GM18517 (cell line): Measurements from ENCODE around the gene ZNF785.
A peak's percentile ranks its signal among the peaks of the same experiment; 100 is the strongest.
"Not testable (repeated sequence)": the region's sequence is repeated elsewhere in the genome, so short reads cannot be mapped to it uniquely, and the experiment has no call there.

Source experiments
- ATAC-seq: cut with Tn5 transposase; IDR thresholded peaks from one replicate; pipeline ENCODE4 v1.9.1; 2021; ENCODE audit warnings: mild to moderate bottlenecking, moderate library complexity; ENCODE audit not compliant: unreplicated experiment

ZNF785 gene

GRCh38 chr16:30603945-30604315 is 18.4 kb upstream of the ZNF785 start:
- no peak for ATAC-seq

- no peak for ATAC-seq
Measured at GRCh38 chr16:30602616-30603277, 17.2 kb upstream of the ZNF785 start.

- ATAC-seq = no peak
Measured at GRCh38 chr16:30601966-30602365, 16.5 kb upstream of the ZNF785 start.

DNA sequence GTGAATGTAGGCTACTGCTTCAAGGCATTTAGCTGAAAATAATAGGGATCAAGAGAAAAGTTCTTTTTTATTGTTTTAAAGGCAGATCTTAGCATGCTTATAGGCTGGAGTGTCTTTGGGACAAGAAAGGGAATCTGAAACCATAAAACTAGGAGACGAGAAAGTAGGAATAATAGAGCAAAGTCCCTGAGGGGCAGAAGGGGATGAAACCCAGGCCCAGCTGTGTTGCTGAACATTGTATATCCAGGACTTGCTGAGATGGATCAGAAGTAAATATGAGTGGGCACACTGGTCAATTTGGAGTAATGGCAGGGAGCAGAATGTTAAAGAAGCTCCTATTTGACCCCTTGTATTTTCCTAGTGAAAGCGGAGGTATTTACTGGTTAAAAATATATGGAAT is 15.4 kb upstream of the ZNF785 start:
- no peak for ATAC-seq

DNA sequence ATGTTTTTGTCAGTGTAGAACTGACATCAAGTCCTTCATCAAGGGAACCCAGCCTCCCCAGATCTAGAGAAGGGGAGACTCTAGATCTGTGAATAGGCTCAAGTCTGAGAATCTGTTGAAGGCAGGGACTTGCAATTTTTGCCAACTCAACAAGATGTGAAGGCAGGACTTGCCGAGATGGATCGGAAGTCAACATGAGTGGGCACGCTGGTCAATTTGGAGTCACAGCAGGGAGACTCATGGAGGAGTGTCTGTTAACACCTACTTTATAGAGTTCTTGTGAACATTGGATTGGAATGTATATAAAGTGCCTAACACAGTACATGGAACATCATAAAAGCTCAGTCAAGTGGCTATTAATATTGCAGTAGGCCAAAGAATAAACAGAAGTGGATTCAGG is 14.7 kb upstream of the ZNF785 start:
- no peak for ATAC-seq

GRCh38 chr16:30592871-30593270 is 7.4 kb upstream of the ZNF785 start:
- no peak for ATAC-seq

- not testable (repeated sequence) for ATAC-seq
Measured at GRCh38 chr16:30590869-30591268, 5.4 kb upstream of the ZNF785 start.

- not testable (repeated sequence) for ATAC-seq
Measured at GRCh38 chr16:30589582-30589981, 4.1 kb upstream of the ZNF785 start.

- no peak for ATAC-seq
Measured at GRCh38 chr16:30588651-30589050, 3.2 kb upstream of the ZNF785 start.

GRCh38 chr16:30585022-30585399 is 486 bp downstream of the ZNF785 start:
- no peak for ATAC-seq

- no peak for ATAC-seq
Measured at GRCh38 chr16:30582611-30583340, 2.7 kb downstream of the ZNF785 start.

DNA sequence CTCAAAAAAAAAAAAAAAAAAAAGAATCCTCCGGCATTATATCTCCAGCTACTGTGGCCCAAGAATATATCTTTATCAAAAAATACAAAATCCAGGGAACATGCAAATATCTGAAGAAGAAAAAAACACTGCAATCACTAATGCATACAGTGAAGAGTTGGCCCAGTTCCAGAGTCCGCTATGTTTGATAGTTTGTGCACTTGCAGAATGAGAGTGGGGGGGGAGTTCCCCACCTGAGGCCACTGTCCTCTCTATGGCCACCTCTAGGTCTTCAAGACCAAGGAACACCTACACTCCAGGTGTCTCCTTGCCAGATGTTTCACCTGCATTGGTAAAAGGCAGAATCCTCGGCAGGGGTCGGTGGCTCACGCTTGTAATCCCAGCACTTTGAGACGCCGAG is 4.0 kb downstream of the ZNF785 start:
- no peak for ATAC-seq

DNA sequence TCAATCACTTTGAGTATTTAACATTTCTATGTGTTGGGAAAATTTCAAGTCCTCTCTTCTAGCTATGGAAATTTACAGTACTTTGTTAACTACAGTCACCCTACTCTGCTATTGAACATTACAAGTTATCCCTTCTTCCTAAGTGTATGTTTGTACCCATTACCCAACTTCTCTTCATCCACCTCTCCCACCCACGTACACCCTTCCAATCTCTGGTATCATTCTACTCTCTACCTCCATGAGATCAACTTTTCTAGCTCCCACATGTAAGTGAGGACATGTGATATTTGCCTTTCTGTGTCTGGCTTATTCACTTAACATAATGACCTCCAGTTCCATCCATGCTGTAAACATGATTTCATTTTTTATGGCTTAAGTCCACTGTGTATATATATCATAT is 10.8 kb downstream of the ZNF785 start:
- no peak for ATAC-seq

DNA sequence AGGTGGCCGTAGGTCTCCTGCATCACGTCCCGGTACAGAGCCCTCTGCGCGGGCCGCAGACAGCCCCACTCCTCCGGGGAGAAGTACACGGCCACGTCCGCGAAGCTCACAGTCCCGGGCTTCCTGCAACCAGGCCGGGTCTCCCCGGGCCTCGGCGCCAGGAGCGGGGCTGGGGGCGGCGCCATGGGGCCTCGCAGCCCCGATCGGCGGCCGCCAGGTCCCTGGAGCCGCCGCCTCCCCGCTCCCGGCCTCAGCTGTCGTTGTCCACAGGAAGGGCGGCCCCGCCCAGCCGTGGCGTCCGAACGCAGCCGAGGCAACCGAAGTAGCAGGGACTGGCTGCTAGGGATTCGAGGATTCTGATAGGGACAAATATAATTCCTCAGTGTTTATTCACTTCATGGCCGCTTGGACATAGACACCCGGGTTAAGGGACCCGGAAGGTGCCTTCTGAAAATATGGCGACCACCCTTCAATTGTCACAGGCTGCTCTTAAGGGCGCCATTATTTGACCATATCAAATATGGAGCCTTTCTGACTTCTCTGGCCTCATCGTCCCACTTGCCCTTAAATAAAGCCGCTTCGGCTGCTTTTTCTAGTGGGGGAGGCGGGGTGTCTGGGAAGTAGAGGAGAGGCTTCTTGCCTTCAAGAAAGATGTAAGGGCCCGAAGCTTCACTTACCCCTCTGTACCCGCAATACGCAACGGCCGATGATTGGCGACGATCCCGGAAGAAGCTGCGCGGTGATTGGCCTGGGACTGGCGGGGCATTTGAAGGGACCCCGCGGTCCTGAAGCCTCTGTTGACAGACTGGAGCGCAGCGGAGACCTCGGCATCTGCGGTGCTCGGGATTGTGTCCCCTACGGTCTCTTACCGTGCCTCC is 13.8 kb downstream of the ZNF785 start, which contains the start of gene ZNF688:
Gene ZNF688 (minus strand): TSS at position 270 of the 878 bp plus-strand sequence. CDS start 85 bp downstream, at position 185.
- peak; percentile 55 for ATAC-seq

DNA sequence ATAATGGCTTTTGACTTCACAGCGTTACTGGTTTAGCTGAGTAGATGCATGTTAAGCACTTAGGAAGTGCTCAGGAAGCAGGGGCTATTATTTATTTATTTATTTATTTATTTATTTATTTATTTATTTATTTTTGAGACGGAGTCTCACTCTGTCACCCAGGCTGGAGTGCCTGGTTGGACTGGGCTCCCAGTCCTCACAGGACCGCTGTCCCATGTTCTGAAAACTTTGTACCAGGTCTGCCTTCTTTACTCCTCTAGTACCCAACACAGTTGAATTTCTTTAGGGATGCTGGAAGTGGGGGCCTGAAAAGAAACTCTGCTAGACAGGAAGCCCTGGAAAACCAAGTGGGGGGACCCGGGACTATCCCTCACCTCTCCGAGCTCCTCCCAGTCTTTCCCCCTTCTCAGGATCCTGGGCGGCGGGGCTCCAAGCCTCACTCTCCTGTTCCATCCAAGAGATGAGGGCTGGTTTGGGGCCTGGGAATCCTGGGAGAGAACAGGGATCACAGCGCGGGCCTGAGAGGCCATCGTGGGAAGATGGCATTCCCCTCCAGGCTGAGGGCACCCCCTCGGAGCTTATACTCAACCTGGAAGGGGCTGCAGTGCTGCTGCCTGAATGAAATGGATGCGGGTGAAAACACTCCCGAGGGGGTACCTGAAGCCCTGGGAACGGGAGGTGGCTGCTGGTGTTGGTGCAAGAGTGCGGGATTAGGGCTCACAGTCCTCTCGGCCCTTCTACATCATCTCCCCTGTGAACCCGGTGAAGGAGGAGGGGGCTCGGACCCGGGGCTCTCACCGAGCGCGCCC is 14.7 kb downstream of the ZNF785 start:
- ATAC-seq = no peak

GRCh38 chr16:30569746-30570635 is 15.5 kb downstream of the ZNF785 start:
- no peak for ATAC-seq

- ATAC-seq = no peak
Measured at GRCh38 chr16:30569281-30569680, 16.2 kb downstream of the ZNF785 start.

GRCh38 chr16:30567991-30568638 is 17.4 kb downstream of the ZNF785 start:
- ATAC-seq = no peak
